Esophagus squamous epithelium (tissue), 4 donors: Measurements from ENCODE around the gene THAP3.

Experiments
- POLR2A ChIP-seq, 4 donors: fragments of 450-650 bp; IDR thresholded peaks; one replicate each; pipeline ENCODE4 v1.6.1; 2017; ENCODE audit warnings: antibody characterized with exemption in 4 of 4, mild to moderate bottlenecking in 4 of 4, moderate library complexity in 3 of 4
- TF ChIP-seq, protein P1 (sequence below), 6 experiments: fragments of 450-650 bp in 4 of 6; fragments of 200-600 bp in 2 of 6; sonication (generic) in 2 of 6; IDR thresholded peaks; one replicate each; pipeline ENCODE4 v1.5.1; 2016 to 2019; ENCODE audit warnings: antibody characterized with exemption in 6 of 6, mild to moderate bottlenecking in 4 of 6, moderate library complexity in 4 of 6

DNA sequence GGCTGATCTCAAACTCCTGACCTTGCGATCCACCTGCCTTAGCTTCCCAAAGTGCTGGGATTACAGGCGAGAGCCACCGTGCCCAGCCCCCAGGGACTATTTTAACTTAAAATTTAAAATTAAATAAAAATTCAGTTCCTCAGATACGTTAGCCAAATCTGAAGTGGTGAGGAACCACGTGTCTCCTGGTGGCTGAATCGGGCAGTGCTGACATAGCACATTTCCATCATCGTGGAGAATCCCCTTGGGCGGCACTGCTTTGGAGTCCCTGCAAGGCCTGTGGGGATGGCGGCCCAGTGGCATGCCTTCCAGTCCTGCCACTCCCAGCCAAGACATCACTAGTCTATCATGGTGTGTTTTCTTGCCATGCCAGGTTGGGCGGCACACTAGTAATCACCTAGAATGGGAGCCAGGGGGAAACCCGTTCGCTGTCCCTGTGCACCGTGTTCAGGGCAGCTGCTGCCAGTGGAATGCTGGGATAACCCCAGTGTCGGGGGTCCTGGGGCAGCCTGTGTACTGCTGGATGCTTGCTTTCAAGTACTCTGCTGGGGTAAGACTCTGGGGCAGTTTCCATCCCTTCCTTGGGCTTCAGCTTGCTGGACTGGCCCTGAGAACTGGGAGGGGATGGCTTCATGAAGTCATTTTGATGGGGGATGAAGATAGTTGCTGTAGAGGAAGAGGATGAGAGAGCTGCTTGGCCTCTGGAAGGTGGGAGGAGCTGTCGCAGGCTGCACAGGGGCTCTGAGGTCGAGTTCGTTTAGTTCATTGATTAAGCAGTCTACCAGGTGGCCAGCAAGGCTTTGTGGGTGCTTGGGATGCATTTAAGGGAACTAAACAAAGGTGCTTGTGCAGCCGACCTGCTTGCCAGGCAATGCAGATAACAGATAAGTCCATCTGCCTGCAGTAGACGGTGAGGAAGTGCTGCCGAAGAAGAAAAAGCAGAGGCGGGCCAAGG, 40.3 kb upstream of the THAP3 start:
- TF ChIP-seq, protein P1, sequence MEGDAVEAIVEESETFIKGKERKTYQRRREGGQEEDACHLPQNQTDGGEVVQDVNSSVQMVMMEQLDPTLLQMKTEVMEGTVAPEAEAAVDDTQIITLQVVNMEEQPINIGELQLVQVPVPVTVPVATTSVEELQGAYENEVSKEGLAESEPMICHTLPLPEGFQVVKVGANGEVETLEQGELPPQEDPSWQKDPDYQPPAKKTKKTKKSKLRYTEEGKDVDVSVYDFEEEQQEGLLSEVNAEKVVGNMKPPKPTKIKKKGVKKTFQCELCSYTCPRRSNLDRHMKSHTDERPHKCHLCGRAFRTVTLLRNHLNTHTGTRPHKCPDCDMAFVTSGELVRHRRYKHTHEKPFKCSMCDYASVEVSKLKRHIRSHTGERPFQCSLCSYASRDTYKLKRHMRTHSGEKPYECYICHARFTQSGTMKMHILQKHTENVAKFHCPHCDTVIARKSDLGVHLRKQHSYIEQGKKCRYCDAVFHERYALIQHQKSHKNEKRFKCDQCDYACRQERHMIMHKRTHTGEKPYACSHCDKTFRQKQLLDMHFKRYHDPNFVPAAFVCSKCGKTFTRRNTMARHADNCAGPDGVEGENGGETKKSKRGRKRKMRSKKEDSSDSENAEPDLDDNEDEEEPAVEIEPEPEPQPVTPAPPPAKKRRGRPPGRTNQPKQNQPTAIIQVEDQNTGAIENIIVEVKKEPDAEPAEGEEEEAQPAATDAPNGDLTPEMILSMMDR (IDR thresholded peaks at IDR 0.05) = peak in 4 of 6 experiments; percentile 7 to 38 (median 24)
- TF ChIP-seq POLR2A (IDR thresholded peaks at IDR 0.05) = no peak
